Activated CD8-positive, alpha-beta memory T cell treated with anti-CD3 and anti-CD28 coated beads, Interleukin-2, amount 50 U/mL, for 1 hour (primary cell): ENCODE measurements around the gene HUNK.

Experiments
- DNase-seq: peaks from one replicate; pipeline ENCODE4 v3.0.0-alpha.2; 2020; ENCODE audit errors: extremely low read depth

Gene HUNK

GRCh38 chr21:31952828-31953227, 80.0 kb downstream of the HUNK start:
- DNase-seq = no peak

- DNase-seq = no peak
Observed at GRCh38 chr21:31957631-31958030, 84.8 kb downstream of the HUNK start.

- no peak for DNase-seq
Observed at GRCh38 chr21:31959881-31960280, 87.1 kb downstream of the HUNK start.

- DNase-seq = no peak
Observed at GRCh38 chr21:31961027-31961426, 88.2 kb downstream of the HUNK start.

- no peak for DNase-seq
Observed at GRCh38 chr21:31961704-31962103, 88.9 kb downstream of the HUNK start.

- DNase-seq = no peak
Observed at GRCh38 chr21:31964692-31965091, 91.9 kb downstream of the HUNK start.

- no peak for DNase-seq
Observed at GRCh38 chr21:31967334-31967733, 94.5 kb downstream of the HUNK start.

GRCh38 chr21:31972622-31973021, 99.8 kb downstream of the HUNK start:
- DNase-seq = no peak

- no peak for DNase-seq
Observed at GRCh38 chr21:31973402-31973944, 100.7 kb downstream of the HUNK start.

GRCh38 chr21:31974454-31974985, 101.7 kb downstream of the HUNK start:
- no peak for DNase-seq

GRCh38 chr21:31975491-31975890, 102.7 kb downstream of the HUNK start:
- DNase-seq = no peak

- DNase-seq = no peak
Observed at GRCh38 chr21:31977816-31978215, 105.0 kb downstream of the HUNK start.

GRCh38 chr21:31983120-31983519, 110.3 kb downstream of the HUNK start:
- no peak for DNase-seq

GRCh38 chr21:31983554-31983953, 110.7 kb downstream of the HUNK start:
- no peak for DNase-seq

GRCh38 chr21:31985398-31985797, 112.6 kb downstream of the HUNK start:
- no peak for DNase-seq

- no peak for DNase-seq
Observed at GRCh38 chr21:31986035-31986856, 113.4 kb downstream of the HUNK start.

- no peak for DNase-seq
Observed at GRCh38 chr21:31987696-31988095, 114.9 kb downstream of the HUNK start.

- no peak for DNase-seq
Observed at GRCh38 chr21:31988492-31989290, 115.9 kb downstream of the HUNK start.

GRCh38 chr21:31991356-31992331, 118.8 kb downstream of the HUNK start:
- no peak for DNase-seq

- DNase-seq = no peak
Observed at GRCh38 chr21:31992391-31992790, 119.6 kb downstream of the HUNK start.
